Measurements from ENCODE around the gene PDE11A. TPM values are rescaled to one million over a fixed set of nuclear protein-coding genes. Genes with fewer than 3 reads are reported as not detected.

The PDE11A gene
- total RNA-seq, 1 donor from 2014 or later: not detected

DNA sequence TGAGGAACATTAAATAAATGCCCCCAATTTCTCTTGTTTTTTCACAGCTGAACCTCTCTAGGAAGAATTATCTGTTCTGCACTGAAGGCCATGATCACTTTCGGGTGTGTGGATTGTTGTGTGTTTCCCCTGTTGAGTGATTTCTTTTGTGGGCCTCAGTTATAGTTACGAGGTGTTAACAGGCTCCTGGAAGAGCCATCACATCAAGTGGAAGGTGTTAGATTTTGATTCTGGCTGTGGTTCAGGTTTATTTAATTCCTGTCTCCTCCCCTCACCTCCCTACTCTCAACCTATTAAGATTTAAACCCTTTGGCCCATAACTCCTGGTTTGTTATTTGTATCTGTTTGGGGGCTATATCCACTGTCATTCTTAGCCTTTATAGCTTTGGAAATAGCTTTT is 497.2 kb downstream of the PDE11A start:
- DNase-seq (ENCODE audit: low read depth in 2 of 2): no peak

DNA sequence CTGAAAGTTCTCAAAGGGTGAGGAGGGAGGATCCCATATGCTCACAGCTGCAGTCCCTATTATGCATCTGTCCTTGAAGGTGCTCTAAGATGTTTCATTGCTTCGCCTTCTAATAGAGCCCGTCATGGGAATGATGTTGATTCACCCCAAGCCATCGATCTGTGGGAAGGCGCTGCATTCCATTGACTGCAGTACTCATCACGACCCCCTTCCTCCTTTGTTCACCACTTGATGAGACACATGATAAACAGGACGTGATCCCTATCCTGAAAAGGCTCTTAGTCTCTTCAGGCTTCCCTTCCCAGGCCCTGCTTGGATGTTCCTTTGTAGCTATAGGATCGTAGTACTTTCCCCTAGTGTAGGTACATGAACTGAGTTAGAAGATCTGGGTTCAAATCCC is 498.2 kb downstream of the PDE11A start:
- no peak for DNase-seq (ENCODE audit: low read depth in 2 of 2)

Other genes starting within 250 kb of the PDE11A start
- gene RBM45, start 39.7 kb upstream of the PDE11A start, total RNA-seq: 15.9 and 20.6 TPM in 2 replicates
- gene OSBPL6, start 121.7 kb upstream of the PDE11A start, total RNA-seq: 2.4 and 4.0 TPM in 2 replicates

Data from lung microvascular endothelial cell (primary cell).